ENCODE measurements around the gene HOXA13.

GRCh38 chr7:27188386-27189294 is 11.3 kb downstream of the HOXA13 start:
- TF ChIP-seq EZH2 (IDR thresholded peaks at IDR 0.05; ENCODE audit: borderline replicate concordance, control insufficient read depth, low read depth, low read length) (no peak), CTCF (IDR thresholded peaks at IDR 0.05 in 2 of 3, conservative IDR thresholded peaks at IDR 0.05 in 1 of 3; ENCODE audit: control insufficient read depth in 2 of 3, extremely low read depth in 1 of 3, insufficient read depth in 1 of 3, low read depth in 3 of 3, low read length in 3 of 3) (no peak), POLR2A (IDR thresholded peaks at IDR 0.05; ENCODE audit: low read depth, low read length) (no peak), REST (IDR thresholded peaks at IDR 0.05; ENCODE audit: low read depth, low read length) (no peak), ESRRA (IDR thresholded peaks at IDR 0.05; ENCODE audit: low read length) (no peak), RCOR1 (conservative IDR thresholded peaks at IDR 0.05; ENCODE audit: low read depth, low read length) (no peak)
